ENCODE data around the gene XRCC4. TPM values are rescaled to one million over a fixed set of nuclear protein-coding genes. Genes with fewer than 3 reads are reported as not detected.

XRCC4 gene
- total RNA-seq, 1 donor, result 8.0 TPM

- Histone ChIP-seq H2AFZ (ENCODE audit: low read length) (peak overlapping the region; percentile 37), H4K20me1 (ENCODE audit: insufficient read depth, low read length) (no peaks in the 10 kb centered on the region), H3K27me3 (ENCODE audit: insufficient read depth, low read length) (no peaks in the 10 kb centered on the region), H3K4me2 (ENCODE audit: insufficient read depth, low read length) (no peak overlapping the region), H3K4me3 (ENCODE audit: insufficient read depth, low read length) (no peak overlapping the region), H3K36me3 (ENCODE audit: insufficient read depth, low read length) (no peaks in the 10 kb centered on the region), H3K4me1 (ENCODE audit: insufficient read depth, low read length) (no peaks in the 10 kb centered on the region), H3K79me2 (ENCODE audit: insufficient read depth, low read length) (no peaks in the 10 kb centered on the region), H3K27ac (ENCODE audit: low read depth, low read length) (no peak overlapping the region), H3K9me3 (ENCODE audit: low read depth, low read length) (no peaks in the 10 kb centered on the region)
- DNase-seq (ENCODE audit: insufficient read length, low spot score, missing footprints), result no peak
- no peak for TF ChIP-seq CTCF (IDR thresholded peaks at IDR 0.05; ENCODE audit: extremely low read depth, low read depth, low read length)
These were observed 323.9 kb downstream of the XRCC4 start for GRCh38 chr5:83401122-83401731.

GRCh38 chr5:83401775-83402174 lies 324.4 kb downstream of the XRCC4 start:
- Histone ChIP-seq H3K36me3 (ENCODE audit: insufficient read depth, low read length) (no peaks in the 10 kb centered on the region), H3K27ac (ENCODE audit: low read depth, low read length) (no peak overlapping the region), H3K79me2 (ENCODE audit: insufficient read depth, low read length) (no peaks in the 10 kb centered on the region), H3K4me3 (ENCODE audit: insufficient read depth, low read length) (no peak overlapping the region), H3K4me2 (ENCODE audit: insufficient read depth, low read length) (no peak overlapping the region), H3K9me3 (ENCODE audit: low read depth, low read length) (no peaks in the 10 kb centered on the region), H4K20me1 (ENCODE audit: insufficient read depth, low read length) (no peaks in the 10 kb centered on the region), H3K27me3 (ENCODE audit: insufficient read depth, low read length) (no peaks in the 10 kb centered on the region), H2AFZ (ENCODE audit: low read length) (peak overlapping the region; percentile 37), H3K4me1 (ENCODE audit: insufficient read depth, low read length) (no peaks in the 10 kb centered on the region)
- TF ChIP-seq CTCF (IDR thresholded peaks at IDR 0.05; ENCODE audit: extremely low read depth, low read depth, low read length), result no peak
- no peak for DNase-seq (ENCODE audit: insufficient read length, low spot score, missing footprints)

Small RNA genes within 50 kb of the gene (small RNA-seq; reads per million reads assigned to genes)
- 67.7 reads per million, percentile 96 among the genes with 10 or more reads in this experiment for gene SCARNA18

Other genes with a start within 250 kb of the XRCC4 start
- 54.6 and 56.6 TPM in 2 replicates for gene TMEM167A, start 153 bp upstream of the XRCC4 start, total RNA-seq